HCT116 (cell line): ENCODE data around the gene NCOA1. TPM values are rescaled to one million over a fixed set of nuclear protein-coding genes. Genes with fewer than 3 reads are reported as not detected.

Experiments used
- ATAC-seq: fragments of 200-7000 bp; cut with Tn5 transposase; 2 replicates; pipeline ENCODE4 v1.9.1; 2020; ENCODE audit warnings: mild to moderate bottlenecking, moderate library complexity
- BruUV-seq: library from RNA; stranded (reverse); fragments of 400-500 nt; replicated peaks from 2 replicates; lab custom pipeline; 2021; lab: Mats Ljungman, UMichigan
- CTCF ChIA-PET: fragments of 300-600 bp; sonication (Branson Sonifier 250); formaldehyde crosslinking; loops from one replicate; lab custom pipeline; 2021; ENCODE audit warnings: antibody characterized with exemption; lab: Charles Lee
- POLR2A ChIA-PET: fragments of 300-600, 350-600 bp; sonication (Branson Sonifier 250); formaldehyde crosslinking; loops from one replicate; lab custom pipeline; 2021; ENCODE audit warnings: antibody characterized with exemption; lab: Charles Lee
- RAD21 ChIA-PET, 2 experiments: fragments of 300-600 bp; sonication (Branson Sonifier 250); formaldehyde crosslinking; loops; one replicate each; lab custom pipeline; 2023; ENCODE audit warnings: low total read pairs in 2 of 2; ENCODE audit not compliant: uncharacterized antibody in 2 of 2, unreplicated experiment in 2 of 2, low non-redundant PET in 1 of 2; lab: Charles Lee
- DNase-seq: peaks from one replicate; pipeline ENCODE4 v3.0.0-alpha.2; 2010; ENCODE audit warnings: low read depth, low spot score
- H2AFZ ChIP-seq: fragments of 200-600 bp; shearing (Covaris generic), sonication (generic); 2 replicates; pipeline ENCODE4 v1.6.1; 2017; ENCODE audit warnings: low read depth, mixed run types, mixed read lengths, antibody characterized with exemption, low read length; ENCODE audit not compliant: poor library complexity, severe bottlenecking
- H3K27ac ChIP-seq: 2 replicates; pipeline ENCODE4 v1.5.1; 2012; ENCODE audit warnings: low read depth, low read length
- H3K27me3 ChIP-seq: fragments of 200-600 bp; sonication (generic); 2 replicates; pipeline ENCODE4 v1.6.1; 2016; ENCODE audit warnings: mixed run types, low read length, mixed read lengths; ENCODE audit not compliant: insufficient read depth
- H3K36me3 ChIP-seq, 2 experiments: fragments of 200-500 bp in 1 of 2; fragments of 200-600 bp in 1 of 2; sonication (Bioruptor generic) in 1 of 2; sonication (generic) in 1 of 2; 2 replicates each; pipeline versions ENCODE4 v1.5.1 to v1.6.1; 2014 to 2016; ENCODE audit warnings: low read length in 2 of 2, inconsistent platforms in 1 of 2, mixed read lengths in 1 of 2, mixed run types in 1 of 2; ENCODE audit not compliant: insufficient read depth in 2 of 2, control insufficient read depth in 1 of 2
- H3K4me1 ChIP-seq, 2 experiments: fragments of 200-600 bp in 1 of 2; sonication (generic) in 1 of 2; 2 replicates each; pipeline versions ENCODE4 v1.5.1 to v1.6.1; 2012 to 2017; ENCODE audit warnings: low read length in 2 of 2, inconsistent platforms in 1 of 2, mild to moderate bottlenecking in 1 of 2, mixed read lengths in 1 of 2, mixed run types in 1 of 2, moderate library complexity in 1 of 2; ENCODE audit not compliant: insufficient read depth in 2 of 2, control insufficient read depth in 1 of 2
- H3K4me2 ChIP-seq: fragments of 200-600 bp; sonication (generic); 2 replicates; pipeline ENCODE4 v1.6.1; 2017; ENCODE audit warnings: mixed run types, low read length, mixed read lengths
- H3K4me3 ChIP-seq, 2 experiments: fragments of 200-600 bp in 1 of 2; sonication (generic) in 1 of 2; replicated peaks in 1 of 2; 2 replicates each; pipeline ENCODE4 v1.5.1; 2011 to 2016; ENCODE audit warnings: low read length in 2 of 2, control low read depth in 1 of 2, low read depth in 1 of 2, mild to moderate bottlenecking in 1 of 2, mixed read lengths in 1 of 2, mixed run types in 1 of 2
- H3K79me2 ChIP-seq: fragments of 200-600 bp; sonication (generic); 2 replicates; pipeline ENCODE4 v1.6.1; 2017; ENCODE audit warnings: mild to moderate bottlenecking, mixed run types, low read length, moderate library complexity, mixed read lengths; ENCODE audit not compliant: insufficient read depth
- H3K9ac ChIP-seq: fragments of 200-600 bp; sonication (generic); 2 replicates; pipeline ENCODE4 v1.6.1; 2016; ENCODE audit warnings: low read length, mixed read lengths
- H3K9me2 ChIP-seq: fragments of 200-600 bp; sonication (generic), shearing (Covaris generic); 2 replicates; pipeline ENCODE4 v1.6.1; 2017; ENCODE audit warnings: mixed run types, mild to moderate bottlenecking, moderate library complexity; ENCODE audit not compliant: insufficient read depth
- H3K9me3 ChIP-seq, 2 experiments: fragments of 200-500 bp in 1 of 2; fragments of 200-600 bp in 1 of 2; sonication (Bioruptor generic) in 1 of 2; sonication (generic) in 1 of 2; 2 replicates each; pipeline ENCODE4 v1.6.1; 2014 to 2017; ENCODE audit warnings: low read length in 2 of 2, mixed read lengths in 2 of 2, inconsistent platforms in 1 of 2, low read depth in 1 of 2, mild to moderate bottlenecking in 1 of 2, mixed run types in 1 of 2, moderate library complexity in 1 of 2; ENCODE audit not compliant: control insufficient read depth in 1 of 2, insufficient read depth in 1 of 2
- H4K20me1 ChIP-seq: fragments of 200-600 bp; sonication (generic), shearing (Covaris generic); 2 replicates; pipeline ENCODE4 v1.6.1; 2017; ENCODE audit warnings: mixed run types, mild to moderate bottlenecking, moderate library complexity; ENCODE audit not compliant: insufficient read depth
- CEBPB ChIP-seq: IDR thresholded peaks from 2 replicates; pipeline ENCODE4 v1.6.1; 2012; ENCODE audit warnings: low read depth
- EGR1 ChIP-seq: IDR thresholded peaks from 2 replicates; pipeline ENCODE4 v1.6.1; 2012; ENCODE audit warnings: low read depth
- EZH2 ChIP-seq: fragments of 200-600 bp; sonication (generic); IDR thresholded peaks from 2 replicates; pipeline ENCODE4 v1.6.1; 2017; ENCODE audit warnings: antibody characterized with exemption, mixed run types
- EZH2phosphoT487 ChIP-seq: fragments of 200-600 bp; IDR thresholded peaks from 2 replicates; pipeline ENCODE4 v1.6.1; 2018; ENCODE audit warnings: antibody characterized with exemption, borderline replicate concordance
- FOSL1 ChIP-seq: IDR thresholded peaks from 2 replicates; pipeline ENCODE4 v1.6.1; 2012; ENCODE audit warnings: low read depth
- JUND ChIP-seq: IDR thresholded peaks from 2 replicates; pipeline ENCODE4 v1.6.1; 2012
- POLR2A ChIP-seq: IDR thresholded peaks from 2 replicates; pipeline ENCODE4 v1.7.0; 2011; ENCODE audit warnings: borderline replicate concordance; ENCODE audit not compliant: insufficient read depth, insufficient read length; ENCODE audit errors: extremely low read depth
- RAD21 ChIP-seq: IDR thresholded peaks from 2 replicates; pipeline ENCODE4 v1.6.1; 2012; ENCODE audit warnings: low read depth, mild to moderate bottlenecking
- SIN3A ChIP-seq: IDR thresholded peaks from 2 replicates; pipeline ENCODE4 v1.6.1; 2012; ENCODE audit warnings: low read depth
- SP1 ChIP-seq: IDR thresholded peaks from 2 replicates; pipeline ENCODE4 v1.6.1; 2012; ENCODE audit warnings: low read depth
- SRF ChIP-seq: IDR thresholded peaks from 2 replicates; pipeline ENCODE4 v1.6.1; 2012; ENCODE audit warnings: low read depth
- ZFX ChIP-seq: fragments of 450-650 bp; IDR thresholded peaks from 2 replicates; pipeline ENCODE4 v1.6.1; 2017
- ZNF274 ChIP-seq: fragments of 200-500 bp; sonication (Bioruptor generic); IDR thresholded peaks from 2 replicates; pipeline ENCODE4 v1.6.1; 2014; ENCODE audit warnings: mild to moderate bottlenecking, low read depth, low read length, inconsistent platforms
- intact Hi-C: fragments of 100-400 bp; cut with micrococcal nuclease; formaldehyde crosslinking; loops from 2 replicates; pipeline ENCODE4 v1.10.0; 2022
- total RNA-seq: library from RNA; stranded (reverse); gene quantifications from one replicate; pipeline ENCODE4 v1.2.1, GENCODE V29; 2021; ENCODE audit not compliant: unreplicated experiment
- TF ChIP-seq, protein P1 (sequence below): IDR thresholded peaks from 2 replicates; pipeline ENCODE4 v1.6.1; 2012; ENCODE audit warnings: low read depth
- TF ChIP-seq, protein P2 (sequence below), 3 experiments: fragments of 200-600 bp in 1 of 3; sonication (generic) in 1 of 3; IDR thresholded peaks in 2 of 3; conservative IDR thresholded peaks in 1 of 3; 2 replicates each; pipeline ENCODE4 v1.5.1; 2012 to 2017; ENCODE audit warnings: low read depth in 2 of 3, low read length in 2 of 3, antibody characterized with exemption in 1 of 3, borderline replicate concordance in 1 of 3, control low read depth in 1 of 3, mild to moderate bottlenecking in 1 of 3, mixed read lengths in 1 of 3, mixed run types in 1 of 3, moderate library complexity in 1 of 3; ENCODE audit not compliant: insufficient read depth in 1 of 3
- TF ChIP-seq, protein P3 (sequence below): IDR thresholded peaks from 2 replicates; pipeline ENCODE4 v1.6.1; 2012
- TF ChIP-seq, protein P4 (sequence below): IDR thresholded peaks from 2 replicates; pipeline ENCODE4 v1.6.1; 2011; ENCODE audit warnings: mild to moderate bottlenecking, low read length, moderate library complexity; ENCODE audit not compliant: insufficient replicate concordance; ENCODE audit errors: extremely low read depth

Gene NCOA1
- total RNA-seq, 1 experiment from 2014 or later: 10.4 TPM

DNA sequence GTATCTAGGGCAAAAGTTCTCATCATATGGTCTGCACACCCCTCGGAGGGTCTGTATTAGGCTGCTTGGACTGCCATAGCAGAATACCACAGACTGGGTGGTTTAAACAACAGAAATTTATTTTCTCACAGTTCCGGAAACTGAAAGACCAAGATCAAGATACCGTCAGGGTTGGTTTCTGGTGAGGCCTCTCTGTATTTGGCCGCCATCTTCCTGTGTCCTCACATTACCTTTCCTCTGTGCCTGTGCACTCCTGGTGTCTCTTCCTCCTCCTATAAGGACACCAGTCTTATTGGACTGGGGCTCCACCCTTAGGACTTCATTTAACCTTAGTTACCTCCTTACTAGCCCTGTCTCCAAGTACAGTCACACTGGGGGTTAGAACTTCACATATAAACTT is 132.5 kb downstream of the NCOA1 start:
- intact Hi-C loops: no loop called here
- BruUV-seq: no TSS peak

More for the DNA sequence above, 132.5 kb downstream of the NCOA1 start:
- CTCF ChIA-PET: no interaction called here
- Histone ChIP-seq H2AFZ (no peak overlapping the region), H3K9me3 (no peaks in the 10 kb centered on the region), H3K9me2 (no peaks in the 10 kb centered on the region), H3K4me1 (no peaks in the 10 kb centered on the region), H3K79me2 (no peaks in the 10 kb centered on the region), H3K4me3 (no peak overlapping the region), H3K36me3 (no peaks in the 10 kb centered on the region), H3K27ac (no peak overlapping the region), H3K9ac (no peak overlapping the region), H4K20me1 (no peaks in the 10 kb centered on the region), H3K27me3 (no peaks in the 10 kb centered on the region), H3K4me2 (no peak overlapping the region)
- DNase-seq (no peak), ATAC-seq (no peak)
- RAD21 ChIA-PET: no interaction called here
- POLR2A ChIA-PET: no interaction called here
- TF ChIP-seq POLR2A: no peak
- TF ChIP-seq EZH2: no peak
- no peak for TF ChIP-seq SRF
- TF ChIP-seq, protein P1, sequence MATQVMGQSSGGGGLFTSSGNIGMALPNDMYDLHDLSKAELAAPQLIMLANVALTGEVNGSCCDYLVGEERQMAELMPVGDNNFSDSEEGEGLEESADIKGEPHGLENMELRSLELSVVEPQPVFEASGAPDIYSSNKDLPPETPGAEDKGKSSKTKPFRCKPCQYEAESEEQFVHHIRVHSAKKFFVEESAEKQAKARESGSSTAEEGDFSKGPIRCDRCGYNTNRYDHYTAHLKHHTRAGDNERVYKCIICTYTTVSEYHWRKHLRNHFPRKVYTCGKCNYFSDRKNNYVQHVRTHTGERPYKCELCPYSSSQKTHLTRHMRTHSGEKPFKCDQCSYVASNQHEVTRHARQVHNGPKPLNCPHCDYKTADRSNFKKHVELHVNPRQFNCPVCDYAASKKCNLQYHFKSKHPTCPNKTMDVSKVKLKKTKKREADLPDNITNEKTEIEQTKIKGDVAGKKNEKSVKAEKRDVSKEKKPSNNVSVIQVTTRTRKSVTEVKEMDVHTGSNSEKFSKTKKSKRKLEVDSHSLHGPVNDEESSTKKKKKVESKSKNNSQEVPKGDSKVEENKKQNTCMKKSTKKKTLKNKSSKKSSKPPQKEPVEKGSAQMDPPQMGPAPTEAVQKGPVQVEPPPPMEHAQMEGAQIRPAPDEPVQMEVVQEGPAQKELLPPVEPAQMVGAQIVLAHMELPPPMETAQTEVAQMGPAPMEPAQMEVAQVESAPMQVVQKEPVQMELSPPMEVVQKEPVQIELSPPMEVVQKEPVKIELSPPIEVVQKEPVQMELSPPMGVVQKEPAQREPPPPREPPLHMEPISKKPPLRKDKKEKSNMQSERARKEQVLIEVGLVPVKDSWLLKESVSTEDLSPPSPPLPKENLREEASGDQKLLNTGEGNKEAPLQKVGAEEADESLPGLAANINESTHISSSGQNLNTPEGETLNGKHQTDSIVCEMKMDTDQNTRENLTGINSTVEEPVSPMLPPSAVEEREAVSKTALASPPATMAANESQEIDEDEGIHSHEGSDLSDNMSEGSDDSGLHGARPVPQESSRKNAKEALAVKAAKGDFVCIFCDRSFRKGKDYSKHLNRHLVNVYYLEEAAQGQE: no peak
- TF ChIP-seq SIN3A: no peak
- TF ChIP-seq ZNF274: no peak
- TF ChIP-seq JUND: no peak
- TF ChIP-seq EGR1: no peak
- no peak for TF ChIP-seq SP1
- no peak for TF ChIP-seq RAD21
- TF ChIP-seq ZFX: no peak
- TF ChIP-seq, protein P2, sequence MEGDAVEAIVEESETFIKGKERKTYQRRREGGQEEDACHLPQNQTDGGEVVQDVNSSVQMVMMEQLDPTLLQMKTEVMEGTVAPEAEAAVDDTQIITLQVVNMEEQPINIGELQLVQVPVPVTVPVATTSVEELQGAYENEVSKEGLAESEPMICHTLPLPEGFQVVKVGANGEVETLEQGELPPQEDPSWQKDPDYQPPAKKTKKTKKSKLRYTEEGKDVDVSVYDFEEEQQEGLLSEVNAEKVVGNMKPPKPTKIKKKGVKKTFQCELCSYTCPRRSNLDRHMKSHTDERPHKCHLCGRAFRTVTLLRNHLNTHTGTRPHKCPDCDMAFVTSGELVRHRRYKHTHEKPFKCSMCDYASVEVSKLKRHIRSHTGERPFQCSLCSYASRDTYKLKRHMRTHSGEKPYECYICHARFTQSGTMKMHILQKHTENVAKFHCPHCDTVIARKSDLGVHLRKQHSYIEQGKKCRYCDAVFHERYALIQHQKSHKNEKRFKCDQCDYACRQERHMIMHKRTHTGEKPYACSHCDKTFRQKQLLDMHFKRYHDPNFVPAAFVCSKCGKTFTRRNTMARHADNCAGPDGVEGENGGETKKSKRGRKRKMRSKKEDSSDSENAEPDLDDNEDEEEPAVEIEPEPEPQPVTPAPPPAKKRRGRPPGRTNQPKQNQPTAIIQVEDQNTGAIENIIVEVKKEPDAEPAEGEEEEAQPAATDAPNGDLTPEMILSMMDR (IDR thresholded peaks at IDR 0.05 in 2 of 3, conservative IDR thresholded peaks at IDR 0.05 in 1 of 3; ENCODE audit: borderline replicate concordance in 1 of 3, insufficient read depth in 1 of 3, low read depth in 2 of 3, low read length in 2 of 3): no peak
- TF ChIP-seq, protein P3, sequence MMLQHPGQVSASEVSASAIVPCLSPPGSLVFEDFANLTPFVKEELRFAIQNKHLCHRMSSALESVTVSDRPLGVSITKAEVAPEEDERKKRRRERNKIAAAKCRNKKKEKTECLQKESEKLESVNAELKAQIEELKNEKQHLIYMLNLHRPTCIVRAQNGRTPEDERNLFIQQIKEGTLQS: no peak
- TF ChIP-seq EZH2phosphoT487: no peak
- TF ChIP-seq CEBPB: no peak
- TF ChIP-seq, protein P4, sequence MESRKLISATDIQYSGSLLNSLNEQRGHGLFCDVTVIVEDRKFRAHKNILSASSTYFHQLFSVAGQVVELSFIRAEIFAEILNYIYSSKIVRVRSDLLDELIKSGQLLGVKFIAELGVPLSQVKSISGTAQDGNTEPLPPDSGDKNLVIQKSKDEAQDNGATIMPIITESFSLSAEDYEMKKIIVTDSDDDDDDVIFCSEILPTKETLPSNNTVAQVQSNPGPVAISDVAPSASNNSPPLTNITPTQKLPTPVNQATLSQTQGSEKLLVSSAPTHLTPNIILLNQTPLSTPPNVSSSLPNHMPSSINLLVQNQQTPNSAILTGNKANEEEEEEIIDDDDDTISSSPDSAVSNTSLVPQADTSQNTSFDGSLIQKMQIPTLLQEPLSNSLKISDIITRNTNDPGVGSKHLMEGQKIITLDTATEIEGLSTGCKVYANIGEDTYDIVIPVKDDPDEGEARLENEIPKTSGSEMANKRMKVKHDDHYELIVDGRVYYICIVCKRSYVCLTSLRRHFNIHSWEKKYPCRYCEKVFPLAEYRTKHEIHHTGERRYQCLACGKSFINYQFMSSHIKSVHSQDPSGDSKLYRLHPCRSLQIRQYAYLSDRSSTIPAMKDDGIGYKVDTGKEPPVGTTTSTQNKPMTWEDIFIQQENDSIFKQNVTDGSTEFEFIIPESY: no peak
- TF ChIP-seq FOSL1: no peak
